Measurements from ENCODE around the gene MRTFB.

Gene MRTFB

GRCh38 chr16:14056970-14057369 is 14.1 kb upstream of the MRTFB start:
- no peak overlapping the region for H3K9ac ChIP-seq (ENCODE audit: low read length)
- H3K9me3 ChIP-seq (ENCODE audit: insufficient read depth, low read length), result no peaks in the 10 kb centered on the region
- TF ChIP-seq EZH2phosphoT487 (IDR thresholded peaks at IDR 0.05; ENCODE audit: low read depth) (no peak), CTCF (IDR thresholded peaks at IDR 0.05; ENCODE audit: low read depth, low read length) (no peak)
- H3K36me3 ChIP-seq (replicated peaks; ENCODE audit: low read depth, low read length), result no peaks in the 10 kb centered on the region
- no peak overlapping the region for H3K4me3 ChIP-seq (ENCODE audit: low read length)
- no peak overlapping the region for H2AFZ ChIP-seq (ENCODE audit: low read depth, low read length)
- H4K20me1 ChIP-seq (ENCODE audit: insufficient read depth, low read length), result no peaks in the 10 kb centered on the region
- no peak overlapping the region for H3K27ac ChIP-seq (ENCODE audit: low read length)
- H3K79me2 ChIP-seq (ENCODE audit: low read length), result no peaks in the 10 kb centered on the region
- H3K4me2 ChIP-seq (ENCODE audit: low read length), result no peak overlapping the region
- H3K4me1 ChIP-seq (ENCODE audit: low read length), result no peaks in the 10 kb centered on the region
- peaks cover 12% of the 10 kb centered on the region for H3K27me3 ChIP-seq (ENCODE audit: low read depth, low read length)

- peaks cover 12% of the 10 kb centered on the region for H3K27me3 ChIP-seq (ENCODE audit: low read depth, low read length)
- no peak overlapping the region for H3K27ac ChIP-seq (ENCODE audit: low read length)
- H3K4me3 ChIP-seq (ENCODE audit: low read length), result no peak overlapping the region
- no peaks in the 10 kb centered on the region for H3K36me3 ChIP-seq (replicated peaks; ENCODE audit: low read depth, low read length)
- H3K9me3 ChIP-seq (ENCODE audit: insufficient read depth, low read length), result no peaks in the 10 kb centered on the region
- no peaks in the 10 kb centered on the region for H4K20me1 ChIP-seq (ENCODE audit: insufficient read depth, low read length)
- no peak overlapping the region for H3K4me2 ChIP-seq (ENCODE audit: low read length)
- H3K9ac ChIP-seq (ENCODE audit: low read length), result no peak overlapping the region
- TF ChIP-seq EZH2phosphoT487 (IDR thresholded peaks at IDR 0.05; ENCODE audit: low read depth) (no peak), CTCF (IDR thresholded peaks at IDR 0.05; ENCODE audit: low read depth, low read length) (no peak)
- H3K4me1 ChIP-seq (ENCODE audit: low read length), result no peaks in the 10 kb centered on the region
- no peak overlapping the region for H2AFZ ChIP-seq (ENCODE audit: low read depth, low read length)
- no peaks in the 10 kb centered on the region for H3K79me2 ChIP-seq (ENCODE audit: low read length)
Measured at GRCh38 chr16:14057878-14058382, 13.2 kb upstream of the MRTFB start.

GRCh38 chr16:14061732-14062259 is 9.3 kb upstream of the MRTFB start:
- Histone ChIP-seq H3K27me3 (ENCODE audit: low read depth, low read length) (peaks cover 6% of the 10 kb centered on the region), H3K36me3 (replicated peaks; ENCODE audit: low read depth, low read length) (no peaks in the 10 kb centered on the region), H3K4me3 (ENCODE audit: low read length) (no peak overlapping the region), H2AFZ (ENCODE audit: low read depth, low read length) (no peak overlapping the region), H3K79me2 (ENCODE audit: low read length) (no peaks in the 10 kb centered on the region), H3K9me3 (ENCODE audit: insufficient read depth, low read length) (no peaks in the 10 kb centered on the region), H4K20me1 (ENCODE audit: insufficient read depth, low read length) (no peaks in the 10 kb centered on the region), H3K9ac (ENCODE audit: low read length) (no peak overlapping the region), H3K4me1 (ENCODE audit: low read length) (no peaks in the 10 kb centered on the region), H3K4me2 (ENCODE audit: low read length) (no peak overlapping the region), H3K27ac (ENCODE audit: low read length) (no peak overlapping the region)
- TF ChIP-seq CTCF (IDR thresholded peaks at IDR 0.05; ENCODE audit: low read depth, low read length), result no peak
- TF ChIP-seq EZH2phosphoT487 (IDR thresholded peaks at IDR 0.05; ENCODE audit: low read depth), result no peak

- H2AFZ ChIP-seq (ENCODE audit: low read depth, low read length), result no peak overlapping the region
- no peak overlapping the region for H3K27ac ChIP-seq (ENCODE audit: low read length)
- no peaks in the 10 kb centered on the region for H3K79me2 ChIP-seq (ENCODE audit: low read length)
- TF ChIP-seq CTCF (IDR thresholded peaks at IDR 0.05; ENCODE audit: low read depth, low read length) (no peak), EZH2phosphoT487 (IDR thresholded peaks at IDR 0.05; ENCODE audit: low read depth) (no peak)
- H3K27me3 ChIP-seq (ENCODE audit: low read depth, low read length), result peaks cover 3% of the 10 kb centered on the region
- H4K20me1 ChIP-seq (ENCODE audit: insufficient read depth, low read length), result no peaks in the 10 kb centered on the region
- H3K4me3 ChIP-seq (ENCODE audit: low read length), result no peak overlapping the region
- H3K9ac ChIP-seq (ENCODE audit: low read length), result no peak overlapping the region
- H3K9me3 ChIP-seq (ENCODE audit: insufficient read depth, low read length), result no peaks in the 10 kb centered on the region
- H3K36me3 ChIP-seq (replicated peaks; ENCODE audit: low read depth, low read length), result no peaks in the 10 kb centered on the region
- no peaks in the 10 kb centered on the region for H3K4me1 ChIP-seq (ENCODE audit: low read length)
- H3K4me2 ChIP-seq (ENCODE audit: low read length), result no peak overlapping the region
Measured at GRCh38 chr16:14062261-14062660, 8.9 kb upstream of the MRTFB start.
